ENCODE data around the gene M6PR.

- TF ChIP-seq TAF1 (IDR thresholded peaks at IDR 0.05; ENCODE audit: low read depth) (no peak), RAD21 (IDR thresholded peaks at IDR 0.05; ENCODE audit: low read depth) (no peak), FOXM1 (IDR thresholded peaks at IDR 0.05; ENCODE audit: borderline replicate concordance, low read depth) (no peak)
Observed at GRCh38 chr12:8995021-8995775, 45.8 kb upstream of the M6PR start.
